ENCODE measurements around the gene NOS3.
A peak's percentile ranks its signal among the peaks of the same experiment; 100 is the strongest.

Gene NOS3

DNA sequence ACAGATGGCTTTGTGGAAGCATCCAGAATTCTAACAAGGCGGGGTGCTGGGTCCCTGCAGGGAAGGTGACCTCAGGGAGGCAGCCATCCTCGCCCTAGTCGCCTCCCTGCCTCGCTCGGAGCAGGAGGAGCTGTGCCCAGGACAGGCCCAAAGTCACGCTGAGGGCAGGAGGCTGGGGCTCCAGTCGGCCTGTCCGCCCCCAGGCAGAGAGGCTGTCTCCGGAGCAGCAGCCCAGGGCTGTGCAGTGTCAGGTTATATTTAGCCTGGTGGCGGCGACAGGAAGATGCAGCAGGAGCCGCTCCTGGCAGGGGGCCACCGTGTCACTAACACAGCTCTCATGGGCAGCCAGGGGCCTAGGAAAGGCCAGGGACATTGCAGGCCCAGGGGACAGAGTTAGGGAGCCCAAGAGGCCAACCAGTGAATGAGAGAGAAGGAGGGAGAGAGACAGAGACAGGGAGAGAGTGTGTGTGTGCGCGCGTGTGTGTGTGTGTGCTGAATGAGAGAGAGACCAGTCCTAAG is 26.2 kb upstream of the NOS3 start:
- peak; percentile 83 for DNase-seq (ENCODE audit: low spot score)

DNA sequence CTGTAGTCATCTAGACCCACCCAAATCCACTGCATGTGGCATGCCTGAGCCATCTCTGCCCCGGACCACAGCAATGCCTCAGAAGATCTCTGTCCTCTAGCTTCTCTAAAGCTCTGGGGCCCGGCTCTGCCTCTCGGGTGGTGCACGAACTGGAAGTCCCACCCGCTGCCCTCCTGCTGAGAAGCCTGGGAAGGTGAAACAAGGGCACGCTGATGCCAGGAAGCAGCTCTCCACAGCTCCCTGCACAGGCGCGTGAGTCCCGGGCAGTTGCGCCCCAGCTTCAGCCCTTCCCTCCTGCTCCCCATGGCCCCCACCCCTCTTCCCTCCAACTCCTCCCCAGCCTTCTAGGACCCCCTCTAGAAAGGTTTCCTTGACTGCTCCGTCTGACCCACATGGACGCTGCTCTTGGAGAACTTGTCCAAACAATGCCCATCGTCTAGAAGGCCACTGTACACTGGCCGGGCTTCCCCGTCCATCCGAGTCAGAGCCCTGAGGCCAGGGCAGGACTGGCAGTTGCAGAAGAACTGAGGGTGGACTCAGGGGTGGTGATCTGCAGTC is 25.5 kb upstream of the NOS3 start:
- no peak for DNase-seq (ENCODE audit: low spot score)

DNA sequence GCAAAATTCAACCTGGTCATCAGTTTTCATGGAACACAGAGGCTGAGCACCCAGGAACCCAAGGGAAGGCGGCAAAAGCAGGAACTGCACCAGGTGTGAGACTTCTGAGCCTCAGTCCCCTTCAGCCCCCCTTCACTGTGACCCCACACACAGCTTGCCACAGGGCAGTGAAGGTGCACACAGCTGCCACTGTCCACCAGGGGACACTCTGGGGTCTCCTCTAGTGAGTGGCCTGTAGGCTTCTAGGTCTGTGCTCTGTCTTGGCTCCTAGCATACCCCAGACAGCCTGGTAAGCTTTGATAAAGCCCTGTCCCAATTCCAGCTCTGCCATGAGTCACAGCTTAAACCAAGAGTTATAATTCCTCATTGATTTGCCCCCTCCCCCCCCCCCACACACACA is 24.8 kb upstream of the NOS3 start:
- no peak for DNase-seq (ENCODE audit: low spot score)

DNA sequence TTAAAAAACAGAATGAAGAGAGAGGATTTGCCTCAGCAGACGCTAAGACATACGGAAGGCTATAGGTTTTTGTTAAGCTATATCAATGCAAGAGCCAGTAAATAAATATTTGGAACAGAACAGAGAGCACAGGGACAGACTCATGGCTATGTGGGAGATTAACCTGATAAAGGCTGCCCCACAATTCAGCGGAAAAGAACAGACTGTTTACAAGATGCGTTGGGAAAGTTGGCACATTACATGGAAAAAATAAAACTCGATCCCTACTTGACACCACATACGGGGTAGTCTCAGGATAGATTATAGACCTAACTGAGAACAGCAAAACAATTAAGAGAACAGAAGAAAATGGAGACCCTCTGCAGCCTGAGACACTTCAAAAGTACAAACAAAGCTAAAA is 23.5 kb upstream of the NOS3 start:
- no peak for DNase-seq (ENCODE audit: low spot score)

DNA sequence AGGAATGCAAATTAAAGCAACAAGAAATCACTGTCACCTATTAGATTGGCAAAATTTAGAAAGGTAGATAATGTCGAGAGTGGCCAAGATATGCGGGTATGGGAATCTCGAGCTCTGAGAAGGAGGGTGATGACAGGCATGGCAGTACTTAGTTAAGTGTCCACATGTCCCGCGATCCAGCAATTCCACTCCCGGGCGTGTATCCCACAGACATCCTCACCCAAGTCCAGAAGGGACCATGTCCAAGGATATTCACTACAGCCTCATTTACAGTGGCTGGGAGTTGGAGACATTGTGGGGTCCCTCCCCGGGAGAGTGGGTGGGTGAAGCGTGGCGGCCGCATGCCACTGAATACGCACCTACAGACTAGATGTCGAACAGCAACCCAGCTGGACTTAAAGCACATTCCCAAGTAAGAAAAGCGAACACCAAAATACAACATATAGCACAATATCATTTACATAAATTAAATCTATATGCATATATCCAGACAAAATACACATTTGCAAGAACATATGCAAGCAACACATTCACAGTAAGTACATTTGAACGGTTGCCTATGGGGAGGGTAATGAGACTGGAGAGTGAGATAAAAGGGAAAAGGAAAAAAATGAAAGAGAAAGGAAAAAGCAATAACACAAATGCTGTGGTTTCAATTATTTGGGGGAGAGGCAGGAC is 22.6 kb upstream of the NOS3 start:
- no peak for DNase-seq (ENCODE audit: low spot score)

DNA sequence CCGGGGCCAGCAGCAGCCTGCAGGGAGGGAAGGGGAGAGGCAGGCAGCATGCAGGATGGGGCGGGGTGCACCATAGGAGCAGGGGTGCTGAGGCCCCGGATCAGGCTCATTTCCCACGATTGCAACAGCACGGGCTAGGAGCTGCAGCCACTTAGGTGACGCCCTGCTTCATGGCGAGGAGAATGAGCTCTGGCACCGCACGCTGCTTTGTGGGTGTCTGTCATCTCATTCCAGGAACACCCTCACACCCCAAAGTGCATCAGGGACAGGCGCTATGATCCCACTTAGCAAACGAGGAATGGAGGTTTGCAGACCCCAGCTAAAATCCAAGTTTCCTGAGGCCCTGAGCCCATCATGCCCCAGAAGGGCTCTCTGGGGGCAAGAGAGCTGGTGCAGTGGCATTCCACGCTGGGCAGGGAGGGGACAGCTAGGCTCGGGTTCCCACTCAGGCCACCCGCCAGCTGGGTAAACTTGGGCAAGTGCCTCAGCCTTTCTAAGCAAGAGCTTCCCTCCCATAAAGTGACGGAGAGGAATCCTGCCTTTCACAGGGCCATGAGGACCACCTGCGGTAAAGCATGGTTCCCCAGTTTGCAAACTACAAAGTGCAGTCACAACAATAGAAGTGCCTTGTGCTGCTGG is 22.0 kb upstream of the NOS3 start:
- DNase-seq (ENCODE audit: low spot score): no peak

DNA sequence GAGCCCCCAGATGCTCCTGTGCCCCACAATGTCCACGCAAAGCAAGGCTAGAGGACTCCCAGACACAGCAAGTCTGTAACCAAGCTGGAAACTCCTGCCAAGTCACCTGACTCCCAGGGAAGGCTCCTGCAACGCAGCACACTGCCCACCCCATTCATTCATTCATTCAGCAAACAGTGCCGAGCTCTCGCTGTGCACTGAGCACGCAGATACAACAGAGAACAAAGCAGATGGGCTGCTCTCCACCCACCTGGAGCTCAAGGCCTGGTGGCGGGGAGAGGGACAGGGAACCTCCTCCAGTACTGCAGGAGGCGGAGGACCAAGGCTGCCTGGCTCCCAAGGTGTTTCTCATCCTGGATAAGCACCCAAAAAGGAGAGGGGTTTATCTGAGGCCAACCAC is 21.3 kb upstream of the NOS3 start:
- no peak for DNase-seq (ENCODE audit: low spot score)

DNA sequence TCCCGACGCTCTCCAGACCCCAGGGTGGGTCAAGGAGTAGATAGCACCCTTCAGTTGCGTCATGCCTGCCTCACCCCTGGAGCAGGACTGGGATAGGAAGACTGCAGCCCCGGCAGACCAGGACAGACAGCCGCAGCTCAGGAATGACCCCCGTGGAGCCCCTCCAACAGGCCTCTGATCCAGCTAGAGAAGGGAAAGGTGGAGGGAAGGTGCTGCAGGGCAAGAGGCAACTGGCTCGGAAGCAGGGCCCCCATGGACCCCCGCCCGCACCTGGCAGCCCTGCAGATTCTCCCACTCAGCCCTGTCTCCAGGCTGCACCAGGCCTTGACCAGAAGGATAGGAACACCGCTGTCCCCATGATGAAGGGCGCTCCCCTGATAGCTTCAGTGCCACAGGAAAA is 20.4 kb upstream of the NOS3 start:
- no peak for DNase-seq (ENCODE audit: low spot score)

DNA sequence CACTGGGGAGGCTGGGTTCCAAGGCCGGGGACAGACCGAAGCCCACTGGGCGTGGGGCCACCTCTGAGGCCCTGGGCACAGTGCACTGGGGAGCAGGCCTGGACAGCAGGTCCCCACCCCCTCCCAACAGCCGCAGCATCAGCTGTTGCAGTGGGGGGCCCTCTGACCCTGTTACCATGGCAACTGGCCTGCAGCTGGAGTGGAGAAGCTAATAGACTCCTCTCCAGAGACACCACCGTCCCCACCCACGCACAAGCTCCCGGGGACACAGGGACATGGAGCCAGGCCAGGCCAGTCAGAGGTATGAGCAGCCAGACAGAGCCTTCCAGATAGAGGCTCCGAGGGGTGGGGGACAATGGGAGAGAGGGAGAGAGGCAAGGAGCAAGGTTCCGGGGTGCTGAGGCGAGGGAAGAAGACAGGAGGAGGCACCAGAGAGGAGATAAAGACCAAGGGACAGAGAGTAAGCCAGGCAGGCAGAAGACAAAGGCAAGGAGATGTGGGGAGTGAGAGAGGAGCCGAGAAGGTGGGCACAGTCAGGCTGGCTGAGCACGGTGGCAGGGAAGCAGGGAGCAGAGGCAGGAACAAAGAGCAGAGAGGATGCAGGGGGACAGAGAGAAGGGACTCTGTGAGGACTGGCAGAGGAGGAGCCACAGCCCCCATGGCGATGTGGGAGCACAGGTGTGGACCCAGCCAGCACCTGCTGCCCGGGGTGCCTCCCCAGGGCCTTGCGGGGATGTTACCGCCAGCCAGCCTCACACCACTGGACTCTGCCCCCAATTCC is 19.4 kb upstream of the NOS3 start:
- no peak for DNase-seq (ENCODE audit: low spot score)

DNA sequence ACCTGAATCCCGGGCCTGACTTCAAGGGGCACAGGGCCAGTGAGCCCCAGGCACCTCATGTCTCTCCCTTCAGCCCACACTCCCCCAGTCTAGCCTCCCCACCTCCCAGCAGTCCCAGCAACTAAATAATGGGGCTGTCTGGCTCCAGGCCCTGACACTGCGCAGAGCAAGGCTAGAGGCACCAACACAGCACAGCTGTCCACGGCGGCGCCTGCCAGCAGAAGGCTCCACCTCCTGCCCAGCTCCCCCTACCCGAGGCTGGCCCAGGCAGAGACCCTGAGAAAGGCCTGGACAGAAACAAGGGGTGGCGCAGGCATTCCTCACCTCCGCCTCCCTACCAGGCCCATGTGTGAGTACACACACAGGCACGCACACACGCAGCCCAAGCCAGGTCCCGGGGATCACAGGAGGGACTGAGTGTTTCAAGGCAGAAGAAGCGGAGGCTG is 18.8 kb upstream of the NOS3 start:
- DNase-seq (ENCODE audit: low spot score): peak; percentile 73

DNA sequence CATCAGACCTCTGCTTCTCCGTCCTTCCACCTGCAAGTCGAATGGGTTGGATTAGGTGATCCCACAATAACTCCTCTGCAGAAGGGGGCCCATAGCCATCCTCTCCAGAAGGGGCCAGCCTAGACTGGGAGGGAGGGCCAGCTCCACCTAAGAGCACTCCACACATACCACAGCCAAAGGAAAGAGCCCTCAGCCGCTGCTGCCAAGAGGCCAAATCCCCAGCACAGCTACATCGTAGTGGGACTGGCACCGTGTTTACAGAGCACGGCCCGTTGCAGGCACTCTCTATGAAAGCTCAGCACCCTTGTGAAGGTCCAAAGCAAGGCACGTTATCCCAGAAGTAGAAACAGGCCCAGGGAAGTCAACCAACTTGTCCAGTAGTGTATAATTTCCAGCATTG is 18.1 kb upstream of the NOS3 start:
- DNase-seq (ENCODE audit: low spot score): no peak

DNA sequence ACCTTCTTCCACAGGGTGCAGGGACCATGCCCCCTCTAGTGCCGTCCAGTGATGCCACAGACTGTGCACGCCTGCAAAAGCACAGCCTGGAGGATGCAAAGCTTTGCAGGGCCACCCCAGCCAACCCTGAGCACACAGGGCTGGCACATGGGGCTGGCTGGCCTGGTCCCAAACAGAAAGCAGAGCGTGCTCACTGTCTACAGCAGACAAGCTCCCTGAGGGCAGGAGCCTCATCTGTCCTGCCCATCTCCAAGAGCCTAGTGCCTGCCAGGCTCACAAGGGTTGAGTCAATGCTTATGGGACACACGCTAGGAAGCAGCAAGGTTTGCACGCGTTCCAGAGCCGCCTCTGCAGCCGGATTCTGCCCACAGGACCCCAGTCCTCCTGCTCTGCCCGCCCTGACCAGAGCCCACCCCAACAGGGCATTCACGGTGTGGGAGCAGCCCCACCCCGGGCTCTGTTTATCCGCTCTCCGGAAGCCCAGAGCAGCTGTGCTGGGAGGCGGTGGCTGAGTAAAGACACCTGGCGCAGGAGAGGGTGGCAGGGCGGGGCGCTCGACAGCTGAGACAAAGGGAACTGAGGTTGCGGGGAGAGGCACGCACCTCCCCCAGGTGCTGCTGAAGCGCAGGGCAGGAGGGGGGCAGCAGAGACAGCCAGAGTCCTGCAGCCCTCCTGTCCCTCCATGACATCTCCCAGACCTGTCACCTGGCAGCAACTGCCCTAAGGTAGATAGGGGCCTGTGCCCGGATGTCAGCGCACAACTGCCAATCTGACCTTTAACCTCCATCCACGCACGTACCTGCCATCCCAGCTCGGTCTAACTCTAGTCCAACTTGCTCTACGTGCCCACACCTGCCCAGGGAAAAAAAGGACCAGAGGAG is 17.0 kb upstream of the NOS3 start:
- no peak for DNase-seq (ENCODE audit: low spot score)

DNA sequence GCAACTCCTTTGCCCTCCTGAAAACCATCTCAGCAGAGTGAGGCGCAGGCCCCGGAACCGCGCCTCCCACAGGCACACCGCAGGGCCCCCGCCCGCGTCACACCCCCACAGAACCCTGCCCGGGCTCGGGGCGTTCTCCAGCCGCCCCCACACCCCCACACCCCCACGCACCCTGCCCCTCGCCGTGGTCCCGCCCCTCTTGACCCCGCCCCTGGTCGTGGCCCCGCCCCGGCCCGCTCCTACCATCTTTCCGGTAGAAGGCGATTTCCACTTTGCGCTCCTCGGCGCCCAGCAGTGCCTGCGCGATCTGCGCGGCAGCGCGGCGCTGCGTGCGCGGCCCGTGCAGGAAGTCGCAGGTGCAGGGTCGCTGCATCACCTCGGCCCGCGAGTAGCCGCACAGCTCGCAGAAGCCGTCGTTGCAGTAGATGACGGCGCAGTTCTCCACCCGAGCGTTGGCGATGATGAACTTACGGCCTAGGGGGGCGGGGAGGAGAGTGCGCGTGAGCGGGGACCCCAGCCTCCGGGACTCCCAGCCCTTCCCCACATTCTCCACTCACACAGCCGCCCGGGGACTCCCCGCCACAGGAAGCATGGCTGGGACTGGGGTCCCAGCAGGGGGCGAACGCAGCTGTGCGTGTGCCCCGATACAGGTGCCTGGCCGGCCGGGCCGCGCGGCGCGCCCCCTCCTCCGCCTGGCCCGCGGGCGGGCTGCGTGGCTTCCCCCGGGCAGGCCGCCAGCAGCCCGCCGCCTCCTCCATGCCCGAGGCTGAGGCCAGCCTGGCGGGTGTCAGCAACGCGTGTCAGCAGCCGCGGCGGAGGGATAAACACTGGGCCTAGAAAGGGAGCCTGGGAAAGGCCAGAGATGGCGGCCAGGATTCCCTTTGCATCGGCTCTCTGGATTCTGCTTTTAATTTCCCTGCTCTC is 16.1 kb upstream of the NOS3 start:
- peak; percentile 80 for DNase-seq (ENCODE audit: low spot score)

DNA sequence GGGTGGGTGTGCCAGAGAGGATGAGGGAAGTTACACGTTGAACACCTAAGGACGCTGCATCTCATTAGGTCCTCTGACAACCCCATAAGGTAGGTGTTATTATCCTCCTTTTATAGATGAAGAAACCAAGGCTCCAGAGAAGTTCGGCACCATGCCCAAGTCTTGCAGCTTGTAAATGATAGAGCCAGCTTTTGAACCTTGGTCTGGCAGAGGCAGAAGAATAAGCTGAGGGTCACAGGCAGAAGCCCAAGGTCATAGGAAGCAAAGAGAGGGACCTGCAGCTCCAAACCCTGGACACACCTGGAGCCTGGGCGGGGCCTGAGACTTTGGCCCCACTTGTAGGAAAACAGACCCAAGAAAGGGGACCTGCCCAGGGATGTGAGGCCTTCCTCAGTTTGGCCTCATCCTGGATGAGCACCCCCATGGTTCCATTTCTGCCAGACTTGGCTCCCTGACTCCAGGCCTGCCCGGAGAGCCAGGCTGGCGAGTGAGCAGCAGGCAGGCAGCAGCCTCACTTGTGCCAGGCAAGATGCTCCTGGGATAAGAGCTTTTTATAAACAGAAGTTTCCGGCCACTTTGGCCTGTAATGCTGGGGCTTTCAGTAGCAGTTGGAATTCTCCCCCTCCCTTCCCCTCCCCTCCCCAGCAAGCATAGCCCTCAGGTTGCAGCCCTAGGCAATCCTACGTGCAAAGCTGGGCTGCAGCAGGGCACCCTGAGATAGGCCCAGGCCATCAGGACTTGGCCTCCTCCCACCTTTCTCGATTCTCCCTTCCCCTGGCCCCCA is 15.1 kb upstream of the NOS3 start:
- DNase-seq (ENCODE audit: low spot score): no peak

DNA sequence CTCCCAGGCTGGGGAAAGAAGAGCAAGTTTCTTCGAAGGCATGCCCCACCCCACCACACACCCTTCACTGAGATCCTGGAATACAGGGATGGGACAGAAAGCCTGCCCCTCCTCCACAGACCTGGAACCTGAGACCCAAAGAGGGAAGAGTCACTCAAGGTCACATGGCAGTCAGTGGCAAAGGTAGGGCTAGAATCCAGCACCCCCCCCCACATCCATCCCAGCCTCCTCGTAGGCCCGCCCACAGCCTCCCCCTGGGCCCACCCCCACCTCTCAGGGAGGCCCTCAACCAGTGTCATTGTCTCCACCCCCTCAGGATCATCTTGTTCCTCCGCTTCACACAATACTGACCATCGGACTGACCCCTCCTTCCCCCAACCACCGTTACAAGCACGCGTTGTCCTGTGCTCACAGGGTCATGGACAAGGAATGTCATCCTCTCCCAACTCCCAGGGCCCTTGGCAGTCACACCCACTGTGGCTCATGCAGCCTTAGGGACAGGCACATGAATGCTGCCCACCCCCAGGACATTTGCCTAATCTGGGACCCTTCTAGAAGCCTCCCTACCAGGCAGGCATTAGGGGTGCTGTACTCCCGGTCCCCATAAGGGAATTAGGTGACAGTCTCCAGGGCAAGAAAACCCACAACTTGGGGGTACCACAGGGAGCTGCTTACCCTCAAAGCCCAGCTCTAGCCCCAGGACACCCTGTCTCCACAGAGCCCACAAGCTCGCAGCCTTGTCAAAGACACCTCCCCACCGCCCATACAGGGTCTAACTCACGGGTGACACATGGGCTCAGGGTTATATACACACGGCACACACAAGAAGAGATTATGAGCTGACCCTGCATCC is 14.1 kb upstream of the NOS3 start:
- no peak for DNase-seq (ENCODE audit: low spot score)

DNA sequence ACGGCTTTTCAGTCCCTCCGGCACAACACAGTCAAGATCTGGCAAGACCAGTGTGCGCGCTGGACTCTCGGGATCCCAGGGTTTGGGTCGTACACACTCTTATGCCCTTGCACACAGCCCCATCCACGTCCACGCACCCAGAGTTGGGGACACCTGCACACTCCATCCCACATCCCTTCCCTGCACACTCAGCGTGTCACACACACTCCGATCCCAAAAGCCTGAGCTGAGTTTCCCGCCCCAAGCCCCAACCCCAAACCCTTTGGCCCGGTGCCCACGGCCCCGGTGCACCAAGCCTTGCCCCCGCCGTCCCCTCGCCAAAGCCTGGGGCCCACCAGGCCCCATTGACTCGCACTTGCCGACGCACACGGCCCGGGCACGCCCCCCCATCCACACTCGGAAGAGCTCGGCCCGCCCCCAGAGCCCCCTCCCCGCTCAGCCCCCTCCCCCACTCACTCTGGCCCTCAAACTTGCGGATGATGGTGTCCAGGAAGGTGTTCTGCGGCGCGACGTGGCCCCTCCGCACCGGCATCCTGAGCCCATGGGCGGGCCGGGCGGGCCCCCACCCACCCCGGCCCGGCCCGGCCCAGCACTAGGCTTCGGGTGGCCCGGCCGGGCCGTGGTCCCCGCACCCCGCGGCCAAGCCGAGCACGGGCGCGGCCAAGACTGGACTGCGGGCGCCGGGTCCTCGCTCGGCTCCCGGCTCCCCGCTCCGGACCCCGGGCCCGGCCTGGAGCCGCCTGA is 13.3 kb upstream of the NOS3 start:
- no peak for DNase-seq (ENCODE audit: low spot score)

DNA sequence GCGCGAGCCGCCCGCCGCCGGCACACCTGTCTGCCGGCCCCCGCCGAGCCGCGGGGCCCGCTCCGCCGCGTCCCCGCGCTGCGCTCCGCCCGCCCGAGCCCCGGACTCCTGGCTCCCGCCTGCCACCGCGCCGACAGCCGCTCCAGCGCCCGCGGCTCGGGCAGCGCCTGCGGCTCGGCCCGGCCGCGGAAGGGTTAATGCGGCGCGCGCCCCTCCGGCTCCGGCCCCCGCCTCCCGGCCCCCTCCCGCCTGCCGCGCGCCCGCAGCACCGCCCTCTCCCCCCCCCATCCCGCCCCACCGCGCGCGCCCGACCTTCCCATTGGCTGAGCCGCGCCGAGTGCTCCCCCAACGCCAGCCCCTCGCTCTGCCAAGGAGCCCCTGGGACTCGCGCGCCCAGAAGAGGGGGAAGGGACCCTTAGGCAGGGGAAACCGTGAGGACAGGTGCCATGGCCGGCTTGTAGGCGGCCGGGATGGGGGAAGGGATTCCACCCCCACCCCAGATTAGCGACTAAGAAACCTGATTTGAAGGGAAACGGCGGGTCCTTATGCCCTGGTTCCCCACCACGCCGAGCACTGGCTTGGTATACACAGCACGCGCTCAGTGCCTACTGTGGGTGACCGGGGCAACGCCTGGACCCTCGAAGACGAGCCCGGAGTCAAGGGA is 12.6 kb upstream of the NOS3 start, which contains the start of gene KCNH2:
TSS of gene KCNH2 (minus strand) at position 196 of the 664 bp plus-strand sequence. CDS start 408 bp downstream, outside the sequence.
- DNase-seq (ENCODE audit: low spot score): peak; percentile 98
